HG03103 (cell line): Measurements from ENCODE around the gene NRK.
"Not testable (repeated sequence)": the region's sequence is repeated elsewhere in the genome, so short reads cannot be mapped to it uniquely, and the experiment has no call there.

ENCODE experiments used
- ATAC-seq: cut with Tn5 transposase; IDR thresholded peaks from one replicate; pipeline ENCODE4 v1.9.1; 2021; ENCODE audit warnings: low read depth; ENCODE audit not compliant: unreplicated experiment

NRK gene, protein sequence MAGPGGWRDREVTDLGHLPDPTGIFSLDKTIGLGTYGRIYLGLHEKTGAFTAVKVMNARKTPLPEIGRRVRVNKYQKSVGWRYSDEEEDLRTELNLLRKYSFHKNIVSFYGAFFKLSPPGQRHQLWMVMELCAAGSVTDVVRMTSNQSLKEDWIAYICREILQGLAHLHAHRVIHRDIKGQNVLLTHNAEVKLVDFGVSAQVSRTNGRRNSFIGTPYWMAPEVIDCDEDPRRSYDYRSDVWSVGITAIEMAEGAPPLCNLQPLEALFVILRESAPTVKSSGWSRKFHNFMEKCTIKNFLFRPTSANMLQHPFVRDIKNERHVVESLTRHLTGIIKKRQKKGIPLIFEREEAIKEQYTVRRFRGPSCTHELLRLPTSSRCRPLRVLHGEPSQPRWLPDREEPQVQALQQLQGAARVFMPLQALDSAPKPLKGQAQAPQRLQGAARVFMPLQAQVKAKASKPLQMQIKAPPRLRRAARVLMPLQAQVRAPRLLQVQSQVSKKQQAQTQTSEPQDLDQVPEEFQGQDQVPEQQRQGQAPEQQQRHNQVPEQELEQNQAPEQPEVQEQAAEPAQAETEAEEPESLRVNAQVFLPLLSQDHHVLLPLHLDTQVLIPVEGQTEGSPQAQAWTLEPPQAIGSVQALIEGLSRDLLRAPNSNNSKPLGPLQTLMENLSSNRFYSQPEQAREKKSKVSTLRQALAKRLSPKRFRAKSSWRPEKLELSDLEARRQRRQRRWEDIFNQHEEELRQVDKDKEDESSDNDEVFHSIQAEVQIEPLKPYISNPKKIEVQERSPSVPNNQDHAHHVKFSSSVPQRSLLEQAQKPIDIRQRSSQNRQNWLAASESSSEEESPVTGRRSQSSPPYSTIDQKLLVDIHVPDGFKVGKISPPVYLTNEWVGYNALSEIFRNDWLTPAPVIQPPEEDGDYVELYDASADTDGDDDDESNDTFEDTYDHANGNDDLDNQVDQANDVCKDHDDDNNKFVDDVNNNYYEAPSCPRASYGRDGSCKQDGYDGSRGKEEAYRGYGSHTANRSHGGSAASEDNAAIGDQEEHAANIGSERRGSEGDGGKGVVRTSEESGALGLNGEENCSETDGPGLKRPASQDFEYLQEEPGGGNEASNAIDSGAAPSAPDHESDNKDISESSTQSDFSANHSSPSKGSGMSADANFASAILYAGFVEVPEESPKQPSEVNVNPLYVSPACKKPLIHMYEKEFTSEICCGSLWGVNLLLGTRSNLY (N-terminal part only)

DNA sequence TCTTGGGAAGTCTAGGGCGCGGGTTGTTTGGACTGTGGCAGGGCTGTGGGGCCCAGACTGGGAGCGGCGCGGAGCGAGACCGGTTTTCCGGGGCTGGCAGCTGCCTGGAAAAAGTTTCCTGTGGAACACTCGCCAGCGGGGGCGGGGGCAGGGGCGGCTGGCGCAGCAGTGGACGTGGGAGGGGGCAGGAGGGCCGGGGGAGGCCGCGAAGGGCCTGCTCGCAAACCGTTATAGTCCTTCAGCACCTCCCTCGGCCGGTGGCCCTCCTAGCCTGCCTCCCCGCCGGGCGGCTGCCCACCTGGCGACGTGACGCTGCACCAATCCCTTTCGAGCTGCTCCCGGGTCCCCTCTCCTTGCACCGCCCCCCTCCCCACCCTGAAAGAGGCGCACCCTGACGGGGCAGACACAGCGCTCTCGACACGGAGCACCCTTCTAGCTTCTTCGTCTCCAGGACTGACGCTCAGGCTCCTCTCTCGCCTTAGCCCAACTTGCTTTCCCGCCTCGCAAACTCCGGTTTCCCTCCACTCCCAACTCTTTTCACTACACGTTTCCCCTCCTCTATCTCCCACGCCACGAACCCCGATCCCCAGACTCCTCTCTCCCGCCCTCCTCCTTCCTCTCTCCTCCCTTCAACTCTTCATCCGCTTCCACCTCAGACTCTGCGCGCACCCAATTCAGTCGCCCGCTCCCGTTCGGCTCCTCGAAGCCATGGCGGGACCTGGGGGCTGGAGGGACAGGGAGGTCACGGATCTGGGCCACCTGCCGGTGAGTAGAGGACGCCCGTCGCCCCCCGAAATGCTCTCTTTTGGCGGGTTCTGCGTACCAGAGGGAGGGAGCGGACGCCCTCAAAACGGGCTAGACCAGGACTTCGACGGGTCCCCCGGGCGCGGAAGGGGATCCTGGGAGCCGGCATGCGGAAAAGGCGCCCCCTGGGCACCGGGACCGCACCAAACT, at the start of gene NRK:
TSS of gene NRK (plus strand) at position 402 of the 954 bp plus-strand sequence. CDS start at position 709, 307 bp downstream.
- no peak for ATAC-seq

DNA sequence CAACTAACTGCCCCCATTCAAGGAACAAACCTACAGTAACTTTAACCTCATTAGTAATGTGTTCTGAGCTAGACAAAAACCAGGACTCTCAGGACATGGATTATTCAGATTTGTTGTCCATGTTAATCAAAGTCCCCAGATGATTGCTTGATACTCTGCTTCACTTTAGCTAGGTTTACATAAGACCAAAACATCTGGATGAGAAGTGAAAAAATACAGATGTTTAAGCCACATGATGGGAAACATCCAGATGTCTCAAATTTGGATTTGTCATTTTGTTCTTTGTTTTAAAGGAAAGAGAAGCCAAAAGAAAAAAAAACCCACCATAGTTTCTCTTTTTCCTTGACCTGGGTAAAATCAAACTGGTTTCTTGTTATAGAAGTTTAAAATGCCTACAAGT, 48.5 kb upstream of the NRK start:
- ATAC-seq = no peak

DNA sequence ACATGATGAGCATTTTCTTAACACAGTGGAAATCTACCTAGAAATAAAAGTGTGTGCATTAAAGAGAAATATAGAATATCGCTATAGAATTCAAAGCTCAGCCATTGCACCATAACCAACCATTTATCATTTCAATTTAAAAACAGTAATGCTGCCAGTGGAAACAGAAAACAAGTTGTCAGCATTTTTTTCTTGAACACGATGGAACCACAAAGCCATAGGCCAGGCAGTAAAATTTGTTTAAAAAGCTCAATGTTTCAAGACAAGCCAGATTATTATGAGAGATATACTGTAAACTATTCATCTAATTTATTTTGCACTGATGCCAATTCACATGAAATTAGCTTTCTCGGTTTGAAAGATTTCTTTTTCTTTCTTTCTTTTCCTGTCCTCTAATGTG, 46.7 kb upstream of the NRK start:
- no peak for ATAC-seq

DNA sequence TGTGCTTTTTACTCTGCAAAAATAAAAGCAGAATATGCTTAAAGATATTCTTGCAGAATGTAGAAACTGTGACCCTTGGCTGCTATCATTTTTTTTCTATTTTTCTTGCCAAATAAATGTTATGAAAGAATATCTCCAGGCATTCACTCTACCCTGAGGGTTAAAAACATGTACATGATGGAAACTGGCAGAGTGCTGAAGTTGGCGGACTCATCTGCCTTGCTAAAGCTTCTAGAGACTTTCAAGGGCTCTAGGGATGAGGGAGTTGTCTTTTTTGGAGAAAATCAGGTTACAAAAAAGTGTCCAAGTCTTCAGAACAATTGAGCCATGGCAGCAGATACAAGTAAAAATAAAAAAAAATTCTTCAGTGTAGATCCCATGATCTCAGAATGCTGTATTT, 40.5 kb upstream of the NRK start:
- no peak for ATAC-seq

DNA sequence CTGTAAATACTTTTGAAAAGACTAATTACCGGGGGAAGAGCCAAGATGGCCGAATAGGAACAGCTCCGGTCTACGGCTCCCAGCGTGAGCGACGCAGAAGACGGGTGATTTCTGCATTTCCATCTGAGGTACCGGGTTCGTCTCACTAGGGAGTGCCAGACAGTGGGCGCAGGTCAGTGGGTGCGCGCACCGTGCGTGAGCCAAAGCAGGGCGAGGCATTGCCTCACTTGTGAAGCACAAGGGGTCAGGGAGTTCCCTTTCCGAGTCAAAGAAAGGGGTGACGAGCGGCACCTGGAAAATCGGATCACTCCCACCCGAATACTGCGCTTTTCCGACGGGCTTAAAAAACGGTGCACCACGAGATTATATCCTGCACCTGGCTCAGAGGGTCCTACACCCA, 25.5 kb upstream of the NRK start:
- not testable (repeated sequence) for ATAC-seq

DNA sequence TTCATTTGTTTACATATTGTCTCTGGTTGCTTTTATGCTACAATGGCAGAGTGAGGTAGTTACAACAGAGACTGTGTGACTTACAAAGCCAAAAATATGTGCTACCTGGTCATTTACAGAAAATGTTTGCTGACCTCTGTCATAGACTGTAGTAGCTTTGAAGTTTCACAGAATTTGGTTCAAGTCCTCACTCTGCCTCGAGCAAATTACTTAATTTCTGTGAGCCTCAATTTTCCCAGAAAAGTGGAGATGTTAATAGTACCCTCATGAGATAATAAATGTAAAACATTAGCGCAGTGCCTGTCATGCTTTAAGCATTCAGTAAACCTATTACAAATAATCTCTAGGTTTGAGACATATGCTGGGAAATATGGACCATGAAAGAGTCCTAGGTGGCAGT, 18.4 kb upstream of the NRK start:
- ATAC-seq = no peak

DNA sequence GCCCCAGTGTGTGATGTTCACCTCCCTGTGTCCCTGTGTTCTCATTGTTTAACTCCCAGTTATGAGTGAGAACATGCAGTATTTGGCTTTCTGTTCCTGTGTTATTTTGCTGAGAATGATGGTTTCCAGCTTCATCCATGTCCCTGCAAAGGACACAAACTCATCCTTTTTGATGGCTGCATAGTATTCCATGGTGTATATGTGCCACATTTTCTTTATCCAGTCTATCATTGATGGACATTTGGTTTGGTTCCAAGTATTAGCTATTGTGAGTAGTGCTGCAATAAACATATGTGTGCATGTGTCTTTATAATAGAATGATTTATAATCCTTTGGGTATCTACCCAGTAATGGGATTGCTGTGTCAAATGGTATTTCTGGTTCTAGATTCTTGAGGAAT, 16.7 kb upstream of the NRK start:
- not testable (repeated sequence) for ATAC-seq

DNA sequence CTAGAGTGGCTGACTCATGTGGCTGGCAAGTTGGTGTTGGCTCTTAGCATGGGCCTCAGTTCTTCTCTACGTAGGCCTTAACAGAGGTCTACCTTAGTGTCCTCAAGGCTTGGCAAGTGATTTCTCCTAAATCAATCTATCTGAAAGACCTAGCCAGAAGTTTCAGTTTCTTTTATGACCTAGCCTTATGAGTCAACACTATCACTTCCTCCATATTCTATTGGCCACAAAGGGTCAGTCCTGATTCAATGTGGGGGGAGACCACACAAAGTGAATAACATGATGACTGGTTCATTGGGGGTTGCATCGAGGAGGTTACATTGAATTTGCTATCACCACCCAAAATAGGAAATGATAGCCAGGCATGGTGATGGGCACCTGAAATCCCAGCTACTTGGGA, 5.8 kb upstream of the NRK start:
- ATAC-seq = no peak

DNA sequence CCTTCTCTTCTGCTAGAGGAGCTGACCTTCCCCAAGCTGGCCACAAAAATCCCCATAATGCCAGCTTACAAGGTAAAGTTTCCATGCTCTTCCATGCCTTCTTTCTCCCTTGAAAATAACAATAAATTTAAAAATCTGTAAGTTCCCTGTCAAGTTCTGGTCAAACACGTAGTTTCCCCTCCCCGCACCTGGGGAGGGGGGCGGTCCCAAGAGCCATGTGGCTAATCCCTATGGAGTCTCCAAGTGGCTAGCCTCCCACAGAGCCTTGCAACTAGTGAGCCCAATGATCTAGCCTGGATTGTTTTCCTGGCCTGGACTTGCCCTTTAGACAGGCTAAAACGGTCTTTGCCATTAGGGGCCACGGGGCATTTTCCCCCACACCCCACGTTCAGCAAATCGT, 2.1 kb upstream of the NRK start:
- no peak for ATAC-seq

DNA sequence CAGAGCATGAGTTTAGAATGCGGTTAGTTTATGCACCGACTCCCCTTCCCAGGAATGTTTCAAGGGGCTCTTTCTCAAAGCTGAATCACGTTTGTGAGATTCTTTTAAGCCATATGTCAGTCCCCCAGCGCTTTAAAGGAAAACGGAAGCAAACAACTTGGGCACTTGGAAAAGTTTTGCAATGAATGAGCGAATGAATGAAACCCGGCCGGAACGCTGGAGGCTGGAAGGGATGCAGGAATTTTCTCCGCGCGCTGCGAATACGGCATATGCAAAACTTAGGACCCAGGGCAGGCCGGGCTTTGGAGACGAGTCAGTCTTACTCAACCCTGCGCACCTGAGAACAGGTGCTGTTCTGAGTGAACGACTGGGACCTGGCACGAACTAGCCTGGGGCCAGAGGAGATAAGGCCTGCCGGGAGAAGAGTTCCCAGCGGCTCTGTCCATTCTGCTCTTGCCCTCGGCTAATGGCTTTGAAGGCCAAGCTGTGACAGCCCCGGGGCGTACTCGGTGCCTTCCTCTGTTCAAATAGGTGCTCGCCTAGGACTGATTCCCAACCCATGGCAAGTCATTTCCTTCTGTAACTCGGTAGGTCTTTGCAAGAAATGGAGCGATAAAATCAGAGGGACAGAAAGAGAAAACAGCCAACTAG, 743 bp upstream of the NRK start:
- no peak for ATAC-seq

DNA sequence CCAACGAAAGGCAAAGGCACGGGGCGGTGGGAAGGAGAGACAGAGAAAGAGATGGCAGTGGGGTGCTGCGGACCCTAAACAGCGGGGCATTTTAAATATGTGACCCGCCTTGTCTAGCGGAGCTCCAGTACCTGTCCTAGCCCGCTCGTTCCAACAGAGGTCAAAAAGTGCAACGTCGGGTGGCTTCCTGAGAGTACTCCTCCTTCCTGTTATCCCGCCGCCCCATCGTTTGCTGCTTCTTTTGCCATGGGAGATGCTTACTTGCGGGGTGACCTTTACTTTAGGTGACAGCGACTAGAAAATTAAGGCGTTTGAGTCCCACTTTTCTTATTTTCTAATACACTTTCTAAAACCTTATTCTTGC, 735 bp downstream of the NRK start:
- ATAC-seq = no peak

DNA sequence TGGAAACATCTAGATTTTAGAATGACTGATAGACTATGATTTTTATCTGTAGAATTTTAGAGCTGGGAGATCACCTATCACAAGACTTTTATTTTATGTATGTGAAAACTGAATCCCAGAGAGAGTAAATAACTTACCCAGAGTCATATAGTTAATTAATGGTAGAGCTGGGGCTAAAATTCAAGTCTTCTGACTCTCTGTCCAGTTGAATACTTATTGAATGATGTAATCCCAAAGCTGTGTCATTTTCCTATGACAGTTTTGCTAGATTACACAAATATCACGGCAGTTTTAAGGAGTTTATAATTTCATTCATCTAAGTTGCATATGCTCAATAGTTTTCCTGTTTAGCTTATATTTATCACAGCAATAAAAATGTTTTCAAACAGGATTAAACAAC, 6.7 kb downstream of the NRK start:
- ATAC-seq = no peak

DNA sequence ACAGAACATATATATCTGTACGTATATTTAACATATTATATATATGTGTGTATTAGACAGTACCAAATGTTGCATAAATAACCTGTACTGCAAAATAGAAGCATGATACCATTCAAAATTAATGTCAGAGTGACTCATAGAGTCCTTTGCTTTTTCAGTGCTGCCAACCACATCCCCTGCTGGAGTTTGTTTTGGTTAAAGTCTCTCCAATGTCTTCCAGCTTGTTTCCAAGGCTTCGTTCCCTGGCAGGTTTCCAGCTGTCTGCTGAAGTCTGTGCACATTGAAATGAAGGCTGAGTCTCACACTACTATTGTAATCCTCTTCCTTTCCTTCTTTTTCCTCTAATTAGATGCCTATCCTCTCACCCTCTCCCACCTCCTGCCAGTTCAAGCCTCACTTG, 14.9 kb downstream of the NRK start:
- no peak for ATAC-seq

DNA sequence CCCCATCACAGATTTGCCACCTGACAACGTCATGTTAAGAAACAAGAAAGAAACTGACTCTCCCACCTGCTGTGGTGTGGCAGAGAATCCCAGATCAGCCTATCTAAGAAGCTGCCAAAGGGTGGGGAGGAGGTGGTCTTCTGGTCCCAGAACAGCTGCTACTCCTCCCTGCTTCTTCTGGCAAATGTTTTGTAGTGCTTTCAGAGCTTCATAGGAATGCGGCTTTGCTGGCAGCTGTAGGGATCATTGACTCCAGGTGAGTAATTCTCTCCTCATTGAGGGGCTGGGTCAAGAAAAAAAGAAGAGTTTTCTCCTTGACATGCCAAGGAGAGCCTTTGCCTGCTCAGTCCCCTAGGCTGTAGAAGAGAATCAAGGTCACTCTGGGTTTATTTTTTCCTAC, 23.3 kb downstream of the NRK start:
- no peak for ATAC-seq

DNA sequence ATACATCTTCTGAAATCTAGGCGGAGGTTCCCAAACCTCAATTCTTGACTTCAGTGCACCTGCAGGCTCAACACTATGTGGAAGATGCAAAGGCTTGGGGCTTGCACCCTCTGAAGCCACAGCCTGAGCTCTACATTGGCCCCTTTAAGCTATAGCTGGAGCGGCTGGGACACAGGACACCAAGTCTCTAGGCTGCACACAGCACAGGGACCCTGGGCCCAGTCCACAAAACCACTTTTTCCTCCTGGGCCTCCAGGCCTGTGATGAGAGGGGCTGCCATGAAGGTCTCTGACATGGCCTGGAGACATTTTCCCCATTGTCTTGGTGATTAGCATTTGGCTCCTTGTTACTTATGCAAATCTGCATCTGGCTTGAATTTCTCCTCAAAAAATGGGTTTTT, 27.8 kb downstream of the NRK start:
- ATAC-seq = not testable (repeated sequence)

DNA sequence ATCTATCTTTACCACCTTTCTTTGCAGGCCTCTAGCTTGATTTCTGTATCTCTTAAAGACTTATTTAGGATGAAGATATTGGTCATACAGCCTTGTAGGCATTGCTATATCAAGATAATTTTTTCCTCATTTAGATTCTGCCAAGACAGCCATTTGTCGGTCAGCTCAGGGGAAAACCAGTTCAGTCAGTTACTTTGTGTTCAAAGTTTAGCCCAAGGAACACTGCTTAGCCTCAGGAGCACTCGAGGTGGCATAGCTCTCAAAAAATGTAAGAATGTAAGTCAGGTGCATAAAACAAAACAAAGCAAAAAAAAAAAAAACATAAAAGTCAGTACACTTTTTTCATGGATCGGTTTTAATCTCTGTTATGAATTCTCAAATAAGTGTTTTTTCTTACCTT, 43.4 kb downstream of the NRK start:
- ATAC-seq = no peak

DNA sequence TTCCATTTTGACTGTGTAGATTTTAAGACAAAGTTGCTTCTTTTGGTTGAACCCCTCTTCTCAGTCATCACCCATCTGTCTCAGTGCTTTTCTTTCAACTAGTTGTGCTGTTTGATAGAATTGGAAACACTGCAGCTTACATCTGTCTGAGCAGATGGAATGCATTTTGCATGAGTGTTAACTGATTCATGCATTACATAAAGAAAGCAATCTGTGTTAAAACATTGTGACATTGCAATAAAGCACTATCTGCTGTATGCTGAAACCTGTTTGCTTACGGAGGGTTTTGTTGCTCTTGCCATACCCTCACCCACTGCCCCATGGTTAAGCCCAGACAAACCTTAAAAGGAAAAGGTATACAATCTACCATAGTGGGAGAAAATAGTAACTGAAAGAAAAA, 47.4 kb downstream of the NRK start:
- ATAC-seq = no peak

DNA sequence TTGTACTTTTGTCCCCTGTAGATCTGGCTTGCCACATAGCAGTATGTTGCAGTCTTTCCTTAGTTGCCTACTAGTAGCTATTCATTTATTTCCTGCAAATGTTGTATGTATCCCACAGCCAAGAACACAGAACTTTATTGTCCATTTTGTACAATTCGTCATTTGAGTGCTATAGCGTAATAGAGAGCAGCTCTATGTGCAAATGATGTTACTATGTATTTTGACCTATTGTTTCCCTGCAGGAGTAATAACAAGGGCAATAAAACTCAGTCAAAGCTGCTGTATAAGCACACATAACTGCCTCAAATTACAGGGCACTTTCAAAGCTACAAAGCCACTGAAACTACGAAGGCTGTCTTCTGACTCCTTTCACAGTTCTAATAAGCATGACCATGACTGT, 48.1 kb downstream of the NRK start:
- ATAC-seq = no peak

DNA sequence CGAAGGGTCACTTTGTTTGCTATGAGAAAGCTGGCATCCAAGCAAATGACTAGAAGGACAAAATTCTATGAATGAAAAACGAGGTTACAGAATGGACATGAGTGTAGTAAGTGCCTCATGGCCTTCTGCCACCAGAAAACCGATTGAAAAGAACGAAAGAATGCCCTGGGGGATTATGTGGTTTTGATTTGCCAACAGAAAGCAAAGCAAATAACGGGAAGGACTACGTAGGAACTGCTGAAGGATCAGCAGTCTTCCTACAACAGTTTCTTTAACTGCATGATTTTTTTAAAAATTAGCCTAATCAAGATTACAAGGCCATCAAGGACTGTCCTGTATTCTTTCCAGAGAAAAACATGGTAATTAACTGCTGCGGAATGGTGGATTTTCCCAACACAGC, 50.6 kb downstream of the NRK start:
- ATAC-seq = no peak

DNA sequence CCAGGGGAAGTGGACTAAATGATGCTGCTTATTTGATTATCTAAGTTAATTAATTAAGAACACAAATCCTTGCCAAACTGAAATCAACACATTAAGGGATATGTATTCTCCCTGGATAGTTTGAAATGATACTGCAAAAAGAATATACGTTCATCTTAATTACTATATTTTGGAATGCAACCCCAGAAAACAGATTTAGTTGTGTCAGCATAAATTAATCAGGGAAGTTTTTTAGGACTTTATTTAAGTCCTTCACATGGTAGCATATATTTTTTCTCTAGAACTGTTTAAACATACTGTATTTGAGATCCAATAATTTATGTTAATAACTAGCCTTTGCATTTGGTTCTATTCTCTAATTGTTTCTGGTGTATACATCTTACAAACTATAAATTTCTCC, 52.5 kb downstream of the NRK start:
- no peak for ATAC-seq
